ENCODE results near the gene PDLIM3.

The PDLIM3 gene

GRCh38 chr4:185488650-185489049 lies 46.7 kb downstream of the PDLIM3 start:
- DNase-seq (ENCODE audit: insufficient read length, low spot score) (no peak), FAIRE-seq (no peak)
- no peak for TF ChIP-seq CTCF (IDR thresholded peaks at IDR 0.05; ENCODE audit: insufficient read depth, missing control alignments)

- no peak for DNase-seq (ENCODE audit: insufficient read length, low spot score)
- TF ChIP-seq CTCF (IDR thresholded peaks at IDR 0.05; ENCODE audit: insufficient read depth, missing control alignments): no peak
- no peak for FAIRE-seq
Observed at GRCh38 chr4:185481401-185481800, 53.9 kb downstream of the PDLIM3 start.

- no peak for TF ChIP-seq CTCF (IDR thresholded peaks at IDR 0.05; ENCODE audit: insufficient read depth, missing control alignments)
- DNase-seq (ENCODE audit: insufficient read length, low spot score) (no peak), FAIRE-seq (no peak)
Observed at GRCh38 chr4:185480016-185480732, 55.1 kb downstream of the PDLIM3 start.

- TF ChIP-seq CTCF (IDR thresholded peaks at IDR 0.05; ENCODE audit: insufficient read depth, missing control alignments): no peak
- FAIRE-seq (no peak), DNase-seq (ENCODE audit: insufficient read length, low spot score) (no peak)
Observed at GRCh38 chr4:185479507-185479971, 55.8 kb downstream of the PDLIM3 start.

- DNase-seq (ENCODE audit: insufficient read length, low spot score) (no peak), FAIRE-seq (no peak)
- no peak for TF ChIP-seq CTCF (IDR thresholded peaks at IDR 0.05; ENCODE audit: insufficient read depth, missing control alignments)
Observed at GRCh38 chr4:185473247-185473646, 62.1 kb downstream of the PDLIM3 start.

- FAIRE-seq (no peak), DNase-seq (ENCODE audit: insufficient read length, low spot score) (no peak)
- no peak for TF ChIP-seq CTCF (IDR thresholded peaks at IDR 0.05; ENCODE audit: insufficient read depth, missing control alignments)
Observed at GRCh38 chr4:185472103-185472542, 63.2 kb downstream of the PDLIM3 start.
